ENCODE results near the gene RNF215.

The RNF215 gene

GRCh38 chr22:30386960-30387827 lies at the start of gene RNF215:
Gene RNF215 (minus strand): TSS chr22:30387411. CDS start chr22:30387313, 98 bp downstream.
- H3K4me3 ChIP-seq (ENCODE audit: low read length) = peak within 1 kb of the TSS; percentile 65
- no peak for DNase-seq (ENCODE audit: low read depth)
- peak; percentile 70 for TF ChIP-seq CTCF (conservative IDR thresholded peaks at IDR 0.05; ENCODE audit: low read depth, low read length)

- DNase-seq (ENCODE audit: low read depth) = no peak
- no peak overlapping the region for H3K4me3 ChIP-seq (ENCODE audit: low read length)
- no peak for TF ChIP-seq CTCF (conservative IDR thresholded peaks at IDR 0.05; ENCODE audit: low read depth, low read length)
Observed at GRCh38 chr22:30436196-30436595, 49.0 kb upstream of the RNF215 start.

GRCh38 chr22:30435674-30436126 lies 48.5 kb upstream of the RNF215 start:
- no peak for DNase-seq (ENCODE audit: low read depth)
- TF ChIP-seq CTCF (conservative IDR thresholded peaks at IDR 0.05; ENCODE audit: low read depth, low read length) = no peak
- H3K4me3 ChIP-seq (ENCODE audit: low read length) = no peak overlapping the region

GRCh38 chr22:30434843-30435242 lies 47.6 kb upstream of the RNF215 start:
- DNase-seq (ENCODE audit: low read depth) = no peak
- TF ChIP-seq CTCF (conservative IDR thresholded peaks at IDR 0.05; ENCODE audit: low read depth, low read length) = no peak
- no peak overlapping the region for H3K4me3 ChIP-seq (ENCODE audit: low read length)

- TF ChIP-seq CTCF (conservative IDR thresholded peaks at IDR 0.05; ENCODE audit: low read depth, low read length) = no peak
- no peak for DNase-seq (ENCODE audit: low read depth)
- no peak overlapping the region for H3K4me3 ChIP-seq (ENCODE audit: low read length)
Observed at GRCh38 chr22:30433773-30434172, 46.6 kb upstream of the RNF215 start.

GRCh38 chr22:30433227-30433626 lies 46.0 kb upstream of the RNF215 start:
- no peak for TF ChIP-seq CTCF (conservative IDR thresholded peaks at IDR 0.05; ENCODE audit: low read depth, low read length)
- DNase-seq (ENCODE audit: low read depth) = no peak

GRCh38 chr22:30432520-30432919 lies 45.3 kb upstream of the RNF215 start:
- H3K4me3 ChIP-seq (ENCODE audit: low read length) = no peak overlapping the region
- no peak for TF ChIP-seq CTCF (conservative IDR thresholded peaks at IDR 0.05; ENCODE audit: low read depth, low read length)
- DNase-seq (ENCODE audit: low read depth) = no peak

More at GRCh38 chr22:30433227-30433626, 46.0 kb upstream of the RNF215 start:
- H3K4me3 ChIP-seq (ENCODE audit: low read length) = no peak overlapping the region

Measured in retinal pigment epithelial cell (primary cell).